ENCODE results near the gene C2CD2. TPM values are rescaled to one million over a fixed set of nuclear protein-coding genes. Genes with fewer than 3 reads are reported as not detected.
A peak's percentile ranks its signal among the peaks of the same experiment; 100 is the strongest.
"Not testable (repeated sequence)": the region's sequence is repeated elsewhere in the genome, so short reads cannot be mapped to it uniquely, and the experiment has no call there.

Gene C2CD2
- total RNA-seq, 4 donors from 2014 or later = 6.7 to 22.3 (median 17.3) TPM

- peaks cover 0 to 24% (median 6%) of the 10 kb centered on the region in 4 donors for H3K4me1 ChIP-seq
- TF ChIP-seq, protein P1, sequence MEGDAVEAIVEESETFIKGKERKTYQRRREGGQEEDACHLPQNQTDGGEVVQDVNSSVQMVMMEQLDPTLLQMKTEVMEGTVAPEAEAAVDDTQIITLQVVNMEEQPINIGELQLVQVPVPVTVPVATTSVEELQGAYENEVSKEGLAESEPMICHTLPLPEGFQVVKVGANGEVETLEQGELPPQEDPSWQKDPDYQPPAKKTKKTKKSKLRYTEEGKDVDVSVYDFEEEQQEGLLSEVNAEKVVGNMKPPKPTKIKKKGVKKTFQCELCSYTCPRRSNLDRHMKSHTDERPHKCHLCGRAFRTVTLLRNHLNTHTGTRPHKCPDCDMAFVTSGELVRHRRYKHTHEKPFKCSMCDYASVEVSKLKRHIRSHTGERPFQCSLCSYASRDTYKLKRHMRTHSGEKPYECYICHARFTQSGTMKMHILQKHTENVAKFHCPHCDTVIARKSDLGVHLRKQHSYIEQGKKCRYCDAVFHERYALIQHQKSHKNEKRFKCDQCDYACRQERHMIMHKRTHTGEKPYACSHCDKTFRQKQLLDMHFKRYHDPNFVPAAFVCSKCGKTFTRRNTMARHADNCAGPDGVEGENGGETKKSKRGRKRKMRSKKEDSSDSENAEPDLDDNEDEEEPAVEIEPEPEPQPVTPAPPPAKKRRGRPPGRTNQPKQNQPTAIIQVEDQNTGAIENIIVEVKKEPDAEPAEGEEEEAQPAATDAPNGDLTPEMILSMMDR (IDR thresholded peaks at IDR 0.05) = no peak
- TF ChIP-seq POLR2A (IDR thresholded peaks at IDR 0.05) = no peak
- no peak for DNase-seq
- peak overlapping the region; percentile 48 to 83 (median 68) for H3K4me3 ChIP-seq
- H3K36me3 ChIP-seq = no peaks in the 10 kb centered on the region
- H3K27ac ChIP-seq = peak overlapping the region; percentile 59 to 78 (median 61)
- no peaks in the 10 kb centered on the region for H3K9me3 ChIP-seq
- H3K27me3 ChIP-seq = no peaks in the 10 kb centered on the region
Observed at GRCh38 chr21:41952568-41953248, 1.1 kb downstream of the C2CD2 start.

DNA sequence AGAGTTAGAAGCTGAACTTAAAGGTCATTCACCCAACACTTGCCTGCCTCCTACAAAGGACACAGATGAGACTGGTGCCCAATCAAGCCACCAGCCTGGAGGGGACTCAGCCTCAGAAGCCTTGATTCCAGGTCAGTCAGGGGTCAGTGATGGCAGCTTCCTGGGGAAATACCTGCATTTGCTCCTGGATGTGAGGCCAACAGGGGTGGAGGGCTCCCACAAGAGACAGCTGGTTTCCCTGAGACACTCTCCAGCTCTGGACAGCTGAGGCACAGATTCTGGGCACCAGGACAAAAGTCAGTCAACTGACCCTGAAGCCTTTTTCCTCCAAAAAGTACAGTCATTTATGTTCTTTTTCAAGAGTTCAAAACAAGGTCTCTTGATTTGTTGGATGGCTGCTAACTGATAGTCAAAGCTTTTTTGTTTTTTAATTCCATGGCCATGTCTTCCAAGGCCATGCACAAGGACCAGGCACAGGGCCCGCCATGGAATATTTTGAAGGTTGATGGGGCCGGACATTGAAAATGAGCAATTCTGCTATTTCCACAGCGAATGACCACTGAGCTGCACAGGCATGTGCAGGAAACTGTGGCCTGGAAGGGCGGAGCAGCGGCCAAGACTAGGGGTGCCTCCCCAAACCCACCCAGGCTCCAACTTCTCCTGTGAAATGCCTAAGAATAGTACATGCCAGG lies 1.8 kb downstream of the C2CD2 start:
- Histone ChIP-seq H3K9me3 (no peaks in the 10 kb centered on the region), H3K36me3 (no peaks in the 10 kb centered on the region), H3K27me3 (no peaks in the 10 kb centered on the region), H3K4me3 (no peak overlapping the region), H3K27ac (peak overlapping the region in 1 of 4 donors; percentile 60), H3K4me1 (peaks cover 0 to 24% (median 6%) of the 10 kb centered on the region in 4 donors)
- DNase-seq = no peak
- TF ChIP-seq, protein P1 (IDR thresholded peaks at IDR 0.05) = no peak
- no peak for TF ChIP-seq POLR2A (IDR thresholded peaks at IDR 0.05)

DNA sequence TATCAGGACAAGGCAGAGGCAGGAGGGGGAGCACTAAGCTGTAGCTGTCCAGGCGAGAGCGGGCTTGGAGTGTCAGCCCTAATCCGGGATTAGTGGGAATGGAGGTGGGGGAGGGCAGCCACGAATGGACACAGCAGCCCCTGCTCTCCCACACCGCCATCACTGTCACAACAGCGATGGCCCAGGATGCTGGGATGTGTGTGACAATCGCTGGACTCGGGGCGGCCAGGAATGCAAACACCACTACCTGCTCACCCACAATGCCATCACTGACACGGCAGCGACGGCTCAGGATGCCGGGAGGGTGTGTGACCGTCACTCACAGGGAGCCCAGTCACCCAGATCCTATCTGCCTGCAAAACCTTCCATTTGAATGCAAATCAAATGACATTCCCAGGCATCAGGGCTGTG lies 2.9 kb downstream of the C2CD2 start:
- H3K27ac ChIP-seq = no peak overlapping the region
- no peaks in the 10 kb centered on the region for H3K9me3 ChIP-seq
- DNase-seq = peak in 1 of 3 donors; percentile 18
- peaks cover 0 to 24% (median 6%) of the 10 kb centered on the region in 4 donors for H3K4me1 ChIP-seq
- TF ChIP-seq, protein P1 (IDR thresholded peaks at IDR 0.05) = no peak
- TF ChIP-seq POLR2A (IDR thresholded peaks at IDR 0.05) = no peak
- no peaks in the 10 kb centered on the region for H3K27me3 ChIP-seq
- no peaks in the 10 kb centered on the region for H3K36me3 ChIP-seq
- no peak overlapping the region for H3K4me3 ChIP-seq

DNA sequence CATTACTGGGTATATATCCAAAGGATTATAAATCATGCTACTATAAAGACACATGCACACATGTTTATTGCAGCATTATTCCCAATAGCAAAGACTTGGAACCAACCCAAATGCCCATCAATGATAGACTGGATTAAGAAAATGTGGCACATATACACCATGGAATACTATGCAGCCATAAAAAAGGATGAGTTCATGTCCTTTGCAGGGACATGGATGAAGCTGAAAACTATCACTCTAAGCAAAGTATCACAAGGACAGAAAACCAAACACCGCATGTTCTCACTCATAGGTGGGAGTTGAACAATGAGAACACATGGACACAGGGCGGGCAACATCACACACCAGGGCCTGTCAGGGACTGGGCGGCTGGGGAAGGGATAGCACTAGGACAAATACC lies 4.2 kb downstream of the C2CD2 start:
- H3K36me3 ChIP-seq, H3K4me3 ChIP-seq, H3K9me3 ChIP-seq, H3K27ac ChIP-seq, H3K27me3 ChIP-seq, DNase-seq: not testable (repeated sequence)
- H3K4me1 ChIP-seq = peaks cover 0 to 24% (median 6%) of the 10 kb centered on the region in 4 donors

DNA sequence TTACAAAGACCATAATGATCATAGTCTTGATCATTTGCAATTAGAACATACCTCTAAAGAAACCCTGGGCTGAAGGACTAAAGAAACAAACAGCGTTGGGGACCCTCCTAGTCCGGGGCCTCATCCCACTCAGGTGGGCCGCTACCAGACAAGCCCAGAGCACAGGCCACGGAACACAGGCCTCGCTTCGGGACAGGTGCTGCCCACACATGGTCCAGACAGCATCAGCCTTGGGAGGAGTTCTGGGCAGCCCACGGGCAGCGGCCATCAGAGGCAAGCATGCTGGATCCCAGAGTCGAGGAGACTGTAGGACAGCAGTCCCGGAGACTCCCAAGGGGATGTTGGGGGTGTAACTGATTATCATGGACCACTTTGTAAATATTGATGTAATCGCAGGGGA lies 4.9 kb downstream of the C2CD2 start:
- peak in 1 of 3 donors; percentile 37 for DNase-seq
- Histone ChIP-seq H3K9me3 (no peaks in the 10 kb centered on the region), H3K27ac (no peak overlapping the region), H3K36me3 (no peaks in the 10 kb centered on the region), H3K27me3 (no peaks in the 10 kb centered on the region), H3K4me1 (peaks cover 0 to 20% (median 3%) of the 10 kb centered on the region in 4 donors), H3K4me3 (no peak overlapping the region)
- TF ChIP-seq POLR2A (IDR thresholded peaks at IDR 0.05) = no peak
- TF ChIP-seq, protein P1 (IDR thresholded peaks at IDR 0.05) = no peak

Data from Peyer's patch (tissue), 4 donors.